SIG-M5 (cell line): ENCODE data around the gene PRND.
"Not testable (repeated sequence)": the region's sequence is repeated elsewhere in the genome, so short reads cannot be mapped to it uniquely, and the experiment has no call there.

Experiments used
- DNase-seq: peaks from one replicate; lab custom pipeline; 2025; lab: John Stamatoyannopoulos, UW

PRND gene

GRCh38 chr20:4737857-4738627 is 16.3 kb downstream of the PRND start:
- no peak for DNase-seq

GRCh38 chr20:4740774-4741431 is 19.2 kb downstream of the PRND start:
- DNase-seq = no peak

- no peak for DNase-seq
Observed at GRCh38 chr20:4748847-4749246, 27.1 kb downstream of the PRND start.

- DNase-seq = no peak
Observed at GRCh38 chr20:4749326-4749725, 27.6 kb downstream of the PRND start.

- DNase-seq = no peak
Observed at GRCh38 chr20:4750381-4750780, 28.7 kb downstream of the PRND start.

- not testable (repeated sequence) for DNase-seq
Observed at GRCh38 chr20:4759100-4759884, 37.6 kb downstream of the PRND start.

- DNase-seq = no peak
Observed at GRCh38 chr20:4763261-4763660, 41.6 kb downstream of the PRND start.

GRCh38 chr20:4763723-4764510 is 42.2 kb downstream of the PRND start:
- no peak for DNase-seq

- DNase-seq = no peak
Observed at GRCh38 chr20:4764805-4765204, 43.1 kb downstream of the PRND start.

GRCh38 chr20:4765681-4766080 is 44.0 kb downstream of the PRND start:
- no peak for DNase-seq

- peak; percentile 92 for DNase-seq
Observed at GRCh38 chr20:4766631-4767030, 44.9 kb downstream of the PRND start.

GRCh38 chr20:4767084-4767483 is 45.4 kb downstream of the PRND start:
- no peak for DNase-seq

GRCh38 chr20:4769328-4769727 is 47.6 kb downstream of the PRND start:
- DNase-seq = no peak

GRCh38 chr20:4770026-4770425 is 48.3 kb downstream of the PRND start:
- DNase-seq = no peak

GRCh38 chr20:4771004-4771403 is 49.3 kb downstream of the PRND start:
- no peak for DNase-seq

- no peak for DNase-seq
Observed at GRCh38 chr20:4772132-4772531, 50.4 kb downstream of the PRND start.

GRCh38 chr20:4773014-4773413 is 51.3 kb downstream of the PRND start:
- not testable (repeated sequence) for DNase-seq

GRCh38 chr20:4773736-4774135 is 52.0 kb downstream of the PRND start:
- DNase-seq = no peak

- DNase-seq = no peak
Observed at GRCh38 chr20:4774207-4774606, 52.5 kb downstream of the PRND start.

GRCh38 chr20:4775322-4776078 is 53.8 kb downstream of the PRND start:
- no peak for DNase-seq

- DNase-seq = no peak
Observed at GRCh38 chr20:4776079-4776630, 54.4 kb downstream of the PRND start.
